Cerebellar nuclear complex (tissue), 1 donor: ENCODE data around the gene DPM3.

Experiments
- DNase-seq, 2 experiments: peaks; one replicate each; lab custom pipeline; 2025; lab: John Stamatoyannopoulos, UW

Gene DPM3

GRCh38 chr1:155093911-155094621, 46.3 kb downstream of the DPM3 start:
- DNase-seq, result no peak

GRCh38 chr1:155092641-155093040, 47.7 kb downstream of the DPM3 start:
- no peak for DNase-seq

- DNase-seq, result no peak
These were observed 48.2 kb downstream of the DPM3 start for GRCh38 chr1:155092131-155092530.

GRCh38 chr1:155091071-155092051, 49.0 kb downstream of the DPM3 start:
- no peak for DNase-seq
